ENCODE data around the gene RAP1B. TPM values are rescaled to one million over a fixed set of nuclear protein-coding genes. Genes with fewer than 3 reads are reported as not detected.

RAP1B gene
- total and polyA plus RNA-seq, 8 donors = 29.8 to 60.5 (median 37.1) TPM

- H3K27me3 ChIP-seq = no peaks in the 10 kb centered on the region
- FAIRE-seq = no peak
- no peak overlapping the region for H3K4me3 ChIP-seq
- no peaks in the 10 kb centered on the region for H3K9me3 ChIP-seq
- no peak overlapping the region for H3K27ac ChIP-seq
- TF ChIP-seq CTCF (IDR thresholded peaks at IDR 0.05) = no peak
- 64 to 76% methylated on average over 5 of the region's 5 CpGs for WGBS, 2 donors
- H3K36me3 ChIP-seq = no peaks in the 10 kb centered on the region
- ATAC-seq = no peak
- no peak for DNase-seq
- H3K4me1 ChIP-seq = no peaks in the 10 kb centered on the region
- intact Hi-C loops (cut with DNase I) = no loop called here
Observed at GRCh38 chr12:68579254-68579653, 31.4 kb upstream of the RAP1B start.

DNA sequence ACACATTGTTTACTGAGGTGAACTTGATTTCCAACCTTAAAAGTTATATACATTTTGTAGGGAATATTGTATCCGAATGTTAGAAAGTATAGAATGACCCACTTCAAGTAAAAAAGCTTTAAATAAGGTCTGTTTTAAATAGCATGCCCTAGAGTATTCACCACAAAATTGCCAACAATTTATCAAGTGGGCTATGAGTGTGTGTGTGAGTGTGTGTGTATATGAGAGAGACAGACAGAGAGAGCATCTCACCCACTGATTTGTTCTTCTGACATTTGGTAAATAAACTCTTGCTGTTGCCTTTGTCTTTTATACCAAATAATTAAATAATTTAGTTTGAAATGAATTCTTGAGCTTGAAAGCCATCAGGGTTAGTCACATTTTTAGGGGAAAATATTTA lies 29.8 kb upstream of the RAP1B start:
- intact Hi-C loops (cut with DNase I) = no loop called here
- H3K4me1 ChIP-seq = no peaks in the 10 kb centered on the region
- no peak for TF ChIP-seq CTCF (IDR thresholded peaks at IDR 0.05)
- H3K4me3 ChIP-seq = no peak overlapping the region
- H3K27me3 ChIP-seq = no peaks in the 10 kb centered on the region
- no peak overlapping the region for H3K27ac ChIP-seq
- 86 to 98% methylated on average over 1 of the region's 1 CpG for WGBS, 2 donors
- DNase-seq = no peak
- FAIRE-seq = no peak
- ATAC-seq = no peak
- no peaks in the 10 kb centered on the region for H3K36me3 ChIP-seq
- no peaks in the 10 kb centered on the region for H3K9me3 ChIP-seq

DNA sequence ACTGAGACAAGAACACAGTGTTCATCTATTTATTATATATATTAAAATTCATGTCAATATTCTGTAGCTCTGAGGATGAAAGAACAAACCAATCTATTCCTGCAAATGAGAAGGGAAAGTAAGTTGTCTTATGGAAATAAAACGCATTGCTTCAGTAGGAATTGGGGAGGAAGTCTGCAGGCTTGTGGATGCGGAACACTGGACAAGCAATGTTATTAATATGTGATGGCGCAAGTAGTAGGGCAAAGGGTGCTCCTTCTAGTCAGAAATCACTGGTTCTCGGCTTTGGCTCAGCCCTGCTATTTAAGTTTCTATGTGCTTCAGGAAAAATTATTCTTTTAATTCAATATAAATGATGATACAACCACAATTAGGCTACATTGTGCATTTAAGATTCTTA lies 28.8 kb upstream of the RAP1B start:
- H3K9me3 ChIP-seq = no peaks in the 10 kb centered on the region
- ATAC-seq (no peak), FAIRE-seq (no peak), DNase-seq (no peak)
- no peak overlapping the region for H3K4me3 ChIP-seq
- intact Hi-C loops (cut with DNase I) = no loop called here
- H3K4me1 ChIP-seq = no peaks in the 10 kb centered on the region
- WGBS, 2 donors = 90 to 92% methylated on average over 4 of the region's 4 CpGs
- TF ChIP-seq CTCF (IDR thresholded peaks at IDR 0.05) = no peak
- no peaks in the 10 kb centered on the region for H3K36me3 ChIP-seq
- H3K27me3 ChIP-seq = no peaks in the 10 kb centered on the region
- H3K27ac ChIP-seq = no peak overlapping the region

DNA sequence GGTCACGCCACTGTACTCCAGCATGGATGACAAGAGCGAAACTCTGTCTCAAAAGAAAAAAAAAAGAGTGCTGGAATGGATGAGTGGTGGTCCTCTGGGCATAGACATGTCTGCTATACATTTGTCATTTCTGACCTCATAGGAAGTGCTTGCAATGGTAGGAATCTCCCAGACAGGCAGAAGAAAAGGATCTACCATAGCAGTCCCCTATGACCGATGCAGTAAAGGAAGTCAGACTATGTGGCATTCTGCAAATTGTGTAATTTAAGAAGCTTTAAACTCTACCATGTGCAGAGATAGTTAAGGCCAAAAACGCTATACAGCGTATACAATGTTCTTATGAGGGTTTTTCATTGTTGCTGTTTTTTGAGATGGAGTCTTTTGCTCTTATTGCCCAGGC lies 24.7 kb upstream of the RAP1B start:
- ATAC-seq (no peak), DNase-seq (no peak), FAIRE-seq (no peak)
- no peaks in the 10 kb centered on the region for H3K4me1 ChIP-seq
- intact Hi-C loops (cut with DNase I) = no loop called here
- TF ChIP-seq CTCF (IDR thresholded peaks at IDR 0.05) = no peak
- 87 to 92% methylated on average over 5 of the region's 5 CpGs for WGBS, 2 donors
- H3K27me3 ChIP-seq = no peaks in the 10 kb centered on the region
- no peaks in the 10 kb centered on the region for H3K36me3 ChIP-seq
- H3K9me3 ChIP-seq = no peaks in the 10 kb centered on the region
- H3K27ac ChIP-seq = no peak overlapping the region
- H3K4me3 ChIP-seq = no peak overlapping the region

GRCh38 chr12:68587448-68587873 lies 23.2 kb upstream of the RAP1B start:
- no peak overlapping the region for H3K27ac ChIP-seq
- intact Hi-C loops (cut with DNase I) = no loop called here
- FAIRE-seq (no peak), DNase-seq (no peak), ATAC-seq (no peak)
- H3K9me3 ChIP-seq = no peaks in the 10 kb centered on the region
- H3K36me3 ChIP-seq = no peaks in the 10 kb centered on the region
- H3K4me1 ChIP-seq = no peaks in the 10 kb centered on the region
- no peak for TF ChIP-seq CTCF (IDR thresholded peaks at IDR 0.05)
- no peaks in the 10 kb centered on the region for H3K27me3 ChIP-seq
- WGBS, 2 donors = 80 to 81% methylated on average over 3 of the region's 3 CpGs
- no peak overlapping the region for H3K4me3 ChIP-seq

Data from pancreas (tissue), 10 donors.